ENCODE data around the gene PNPO. TPM values are rescaled to one million over a fixed set of nuclear protein-coding genes. Genes with fewer than 3 reads are reported as not detected.
A peak's percentile ranks its signal among the peaks of the same experiment; 100 is the strongest.

PNPO gene
- total RNA-seq, 2 donors from 2014 or later: 27.8 to 55.4 TPM

DNA sequence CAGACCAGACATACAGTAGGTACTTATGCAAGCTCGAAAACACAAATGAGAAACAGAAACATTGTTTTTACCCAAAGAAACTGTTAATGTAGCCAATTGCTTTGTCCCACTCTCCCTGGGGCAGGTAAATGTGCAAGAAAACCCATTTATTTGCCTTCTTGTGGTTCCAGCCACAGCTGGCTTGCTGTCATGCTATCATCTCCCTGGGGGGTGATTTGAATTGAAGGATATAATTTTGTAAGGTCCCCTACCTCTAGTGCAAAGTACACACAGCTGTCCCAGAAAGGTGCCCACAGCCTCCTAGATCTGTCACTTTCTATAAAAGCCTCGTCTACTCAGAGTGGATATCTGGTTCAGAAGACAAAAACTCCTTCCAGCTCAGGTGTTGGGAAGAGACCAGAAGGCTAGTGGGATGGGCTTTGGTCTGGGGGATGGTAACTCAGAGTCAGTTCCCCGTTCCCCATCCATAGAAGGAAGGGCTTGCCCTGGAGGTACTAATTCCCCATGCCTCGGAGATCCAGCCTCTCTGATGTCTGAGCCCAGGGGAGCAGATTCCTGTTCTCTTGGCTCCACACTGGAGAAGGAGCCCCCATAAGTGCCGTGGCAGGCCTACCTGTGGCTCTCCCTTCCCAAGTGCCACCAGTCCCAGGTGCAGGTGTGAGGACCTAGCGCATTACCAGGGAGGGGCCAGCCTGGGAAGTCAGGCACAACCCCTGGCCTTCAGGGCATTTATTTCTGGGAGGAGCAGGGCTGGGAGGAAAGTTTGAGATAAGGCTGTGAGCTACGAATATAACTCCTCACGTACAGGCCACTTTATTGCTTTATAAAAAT is 18.7 kb downstream of the PNPO start:
- Histone ChIP-seq H3K27me3 (no peaks in the 10 kb centered on the region), H3K4me1 (peaks cover 40% of the 10 kb centered on the region), H3K4me3 (no peak overlapping the region), H3K9me3 (no peaks in the 10 kb centered on the region), H3K27ac (peak overlapping the region; percentile 89 to 99 (median 96)), H3K36me3 (replicated peaks in 1 of 2; ENCODE audit: insufficient read depth in 1 of 2, low read depth in 2 of 2) (no peaks in the 10 kb centered on the region)
- TF ChIP-seq, protein P1, sequence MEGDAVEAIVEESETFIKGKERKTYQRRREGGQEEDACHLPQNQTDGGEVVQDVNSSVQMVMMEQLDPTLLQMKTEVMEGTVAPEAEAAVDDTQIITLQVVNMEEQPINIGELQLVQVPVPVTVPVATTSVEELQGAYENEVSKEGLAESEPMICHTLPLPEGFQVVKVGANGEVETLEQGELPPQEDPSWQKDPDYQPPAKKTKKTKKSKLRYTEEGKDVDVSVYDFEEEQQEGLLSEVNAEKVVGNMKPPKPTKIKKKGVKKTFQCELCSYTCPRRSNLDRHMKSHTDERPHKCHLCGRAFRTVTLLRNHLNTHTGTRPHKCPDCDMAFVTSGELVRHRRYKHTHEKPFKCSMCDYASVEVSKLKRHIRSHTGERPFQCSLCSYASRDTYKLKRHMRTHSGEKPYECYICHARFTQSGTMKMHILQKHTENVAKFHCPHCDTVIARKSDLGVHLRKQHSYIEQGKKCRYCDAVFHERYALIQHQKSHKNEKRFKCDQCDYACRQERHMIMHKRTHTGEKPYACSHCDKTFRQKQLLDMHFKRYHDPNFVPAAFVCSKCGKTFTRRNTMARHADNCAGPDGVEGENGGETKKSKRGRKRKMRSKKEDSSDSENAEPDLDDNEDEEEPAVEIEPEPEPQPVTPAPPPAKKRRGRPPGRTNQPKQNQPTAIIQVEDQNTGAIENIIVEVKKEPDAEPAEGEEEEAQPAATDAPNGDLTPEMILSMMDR (IDR thresholded peaks at IDR 0.05): no peak
- TF ChIP-seq POLR2A (IDR thresholded peaks at IDR 0.05): peak in 2 of 3 donors; percentile 59 to 64
- DNase-seq (peak; percentile 70 to 81 (median 77)), ATAC-seq (peak; percentile 38)
- WGBS, 2 donors: 28 to 30% methylated on average over 7 to 8 of the region's 8 CpGs
- intact Hi-C loops (cut with DNase I): no loop called here

DNA sequence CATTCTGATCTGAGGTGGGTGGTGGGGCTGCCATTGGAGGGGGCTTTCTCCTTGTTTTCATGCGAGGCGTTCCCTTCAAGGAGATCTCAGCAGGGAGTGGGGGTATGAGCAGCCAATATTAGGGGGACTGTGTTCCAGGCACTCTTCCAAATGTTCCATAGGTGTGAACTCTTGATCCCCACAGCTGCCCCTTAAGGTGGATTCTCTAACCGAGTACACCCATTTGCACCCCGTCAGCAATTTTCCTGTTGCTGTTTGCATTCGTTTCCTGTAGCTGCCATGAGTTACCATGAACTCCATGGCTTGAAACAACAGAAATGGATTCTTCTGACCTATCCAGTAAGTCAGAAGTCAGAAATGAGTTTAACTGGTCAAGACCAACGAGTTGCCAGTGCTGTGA is 20.0 kb downstream of the PNPO start:
- DNase-seq (no peak), ATAC-seq (no peak)
- intact Hi-C loops (cut with DNase I): no loop called here
- TF ChIP-seq, protein P1 (IDR thresholded peaks at IDR 0.05): no peak
- TF ChIP-seq POLR2A (IDR thresholded peaks at IDR 0.05): no peak
- WGBS, 2 donors: 85 to 91% methylated on average over 4 to 6 of the region's 6 CpGs
- Histone ChIP-seq H3K27me3 (no peaks in the 10 kb centered on the region), H3K9me3 (no peaks in the 10 kb centered on the region), H3K4me3 (no peak overlapping the region), H3K27ac (peak overlapping the region in 3 of 4 donors; percentile 96 to 99 (median 97)), H3K4me1 (peaks cover 52% of the 10 kb centered on the region), H3K36me3 (replicated peaks in 1 of 2; ENCODE audit: insufficient read depth in 1 of 2, low read depth in 2 of 2) (no peaks in the 10 kb centered on the region)

DNA sequence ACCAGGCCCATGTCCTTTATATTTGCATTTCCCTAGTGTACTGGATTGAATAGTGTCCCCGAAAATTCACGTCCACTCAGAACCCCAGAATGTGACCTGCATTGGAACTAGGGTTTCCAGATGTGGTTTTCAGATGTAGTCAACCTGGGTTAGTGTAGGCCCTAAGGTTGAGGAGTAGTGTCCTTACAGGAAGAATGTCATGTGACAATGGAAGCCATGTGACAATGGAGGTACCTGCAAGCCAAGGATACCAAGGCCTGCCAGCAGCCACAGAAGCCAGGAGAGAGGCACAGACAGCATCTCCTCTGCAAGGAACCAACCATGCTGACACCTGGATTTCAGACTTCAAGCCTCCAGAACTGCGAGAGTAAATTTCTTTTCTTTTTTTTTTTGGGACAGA is 21.5 kb downstream of the PNPO start:
- no peak overlapping the region for H3K4me3 ChIP-seq
- no peak for DNase-seq
- H3K27me3 ChIP-seq: no peaks in the 10 kb centered on the region
- WGBS, 2 donors: 96 to 97% methylated on average over 3 of the region's 3 CpGs
- TF ChIP-seq, protein P1 (IDR thresholded peaks at IDR 0.05): no peak
- TF ChIP-seq POLR2A (IDR thresholded peaks at IDR 0.05): no peak
- H3K4me1 ChIP-seq: peaks cover 65% of the 10 kb centered on the region
- H3K27ac ChIP-seq: no peak overlapping the region
- no peaks in the 10 kb centered on the region for H3K9me3 ChIP-seq
- no peak for ATAC-seq
- intact Hi-C loops (cut with DNase I): no loop called here
- H3K36me3 ChIP-seq (replicated peaks in 1 of 2; ENCODE audit: insufficient read depth in 1 of 2, low read depth in 2 of 2): no peaks in the 10 kb centered on the region

DNA sequence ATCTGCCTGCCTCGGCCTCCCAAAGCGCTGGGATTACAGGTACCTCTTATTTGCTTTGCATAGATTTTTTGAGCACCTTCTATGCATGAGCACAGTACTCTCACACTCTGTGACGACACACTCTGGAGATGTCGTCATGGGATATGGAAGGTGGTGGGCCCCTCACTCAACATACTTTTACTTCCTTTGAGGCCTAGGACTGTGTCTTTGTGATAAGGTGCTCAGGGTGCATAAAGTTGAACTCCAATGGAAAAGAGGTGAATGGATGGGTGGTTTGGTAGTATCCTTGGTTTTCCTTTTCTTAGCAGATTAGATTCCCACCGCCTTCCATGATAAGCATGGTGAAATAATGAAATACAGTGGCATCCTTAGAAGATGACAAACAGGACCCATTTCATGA is 23.5 kb downstream of the PNPO start:
- no peaks in the 10 kb centered on the region for H3K36me3 ChIP-seq (replicated peaks in 1 of 2; ENCODE audit: insufficient read depth in 1 of 2, low read depth in 2 of 2)
- no peaks in the 10 kb centered on the region for H3K27me3 ChIP-seq
- H3K4me3 ChIP-seq: no peak overlapping the region
- H3K4me1 ChIP-seq: peaks cover 64% of the 10 kb centered on the region
- peak overlapping the region in 1 of 4 donors; percentile 93 for H3K27ac ChIP-seq
- no peak for ATAC-seq
- intact Hi-C loops (cut with DNase I): no loop called here
- 94 to 97% methylated on average over 5 of the region's 5 CpGs for WGBS, 2 donors
- TF ChIP-seq POLR2A (IDR thresholded peaks at IDR 0.05): no peak
- TF ChIP-seq, protein P1 (IDR thresholded peaks at IDR 0.05): no peak
- no peak for DNase-seq
- H3K9me3 ChIP-seq: no peaks in the 10 kb centered on the region

All from body of pancreas (tissue), 4 donors.